Globus pallidus (tissue), 1 donor: ENCODE results near the gene IL18RAP.
A peak's percentile ranks its signal among the peaks of the same experiment; 100 is the strongest.

Experiments used
- DNase-seq: peaks from one replicate; pipeline ENCODE4 v3.0.0-alpha.2; 2015; ENCODE audit warnings: low spot score

The IL18RAP gene

DNA sequence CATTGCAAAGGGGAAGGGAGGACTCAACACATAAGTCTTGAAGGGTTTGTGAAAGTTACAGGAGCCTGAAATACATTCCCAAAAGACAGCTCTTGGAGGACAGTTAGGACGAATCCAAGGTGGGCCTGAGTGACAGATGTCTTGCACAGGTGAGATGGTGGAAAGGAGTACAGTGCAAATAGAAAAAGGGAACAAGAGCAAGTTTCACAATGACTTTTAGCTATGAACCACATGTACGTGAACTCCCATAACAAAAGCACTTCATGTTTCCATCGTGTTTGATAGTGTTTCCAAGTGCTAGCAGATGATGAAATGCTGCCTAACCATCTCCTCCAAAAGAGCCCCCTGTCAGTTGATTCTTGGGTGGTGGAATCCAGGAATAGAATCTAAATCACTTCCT lies 1.8 kb downstream of the IL18RAP start:
- DNase-seq: no peak

DNA sequence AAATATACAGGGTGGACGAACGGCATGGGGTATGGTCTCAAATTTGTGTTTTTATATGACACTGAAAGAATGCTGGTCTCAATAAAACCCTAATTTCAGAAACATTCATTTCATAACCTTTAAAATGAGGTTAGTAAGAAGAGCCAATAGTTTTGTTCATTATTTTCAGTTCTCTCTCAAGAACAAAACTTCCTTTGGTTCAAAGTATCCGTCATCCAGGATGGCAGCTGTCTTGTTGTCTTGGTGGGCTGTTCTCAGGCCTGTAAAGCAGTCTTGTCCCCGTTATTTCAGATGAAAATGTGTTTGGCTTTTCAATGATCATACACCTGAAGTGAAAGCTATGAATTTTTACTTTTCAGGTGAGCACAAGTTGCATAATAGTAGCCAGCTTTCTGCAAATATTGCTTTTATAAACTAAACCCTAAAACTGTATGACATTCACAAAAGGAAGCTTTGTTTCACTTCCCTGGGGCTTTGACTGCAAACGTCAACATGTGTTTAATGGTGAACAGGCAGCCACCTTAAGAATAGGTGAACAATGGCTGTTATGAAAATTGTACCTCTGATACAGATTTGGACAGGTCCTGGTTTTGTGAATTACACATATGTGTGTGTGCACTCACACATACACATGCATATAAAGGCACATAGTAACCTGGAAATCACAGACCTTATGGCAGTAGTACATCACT lies 2.6 kb downstream of the IL18RAP start:
- DNase-seq: no peak

DNA sequence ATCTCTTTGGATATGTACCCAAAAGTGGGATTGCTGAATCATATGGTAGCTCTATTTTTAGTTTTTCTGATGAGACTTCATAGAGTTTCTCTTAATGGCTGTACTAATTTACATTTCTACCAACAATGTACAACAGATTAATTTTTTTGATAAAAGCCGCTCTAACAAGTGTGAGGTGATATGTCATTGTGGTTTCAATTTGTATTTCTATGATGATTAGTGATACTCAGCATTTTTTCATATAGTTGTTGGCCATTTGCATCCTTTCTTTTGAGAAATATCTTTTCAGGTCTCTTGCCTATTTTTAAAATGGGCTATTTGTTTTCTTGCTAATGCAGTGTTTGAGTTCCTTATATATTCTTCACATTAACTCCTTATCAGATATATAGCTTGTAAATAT lies 4.3 kb downstream of the IL18RAP start:
- no peak for DNase-seq

DNA sequence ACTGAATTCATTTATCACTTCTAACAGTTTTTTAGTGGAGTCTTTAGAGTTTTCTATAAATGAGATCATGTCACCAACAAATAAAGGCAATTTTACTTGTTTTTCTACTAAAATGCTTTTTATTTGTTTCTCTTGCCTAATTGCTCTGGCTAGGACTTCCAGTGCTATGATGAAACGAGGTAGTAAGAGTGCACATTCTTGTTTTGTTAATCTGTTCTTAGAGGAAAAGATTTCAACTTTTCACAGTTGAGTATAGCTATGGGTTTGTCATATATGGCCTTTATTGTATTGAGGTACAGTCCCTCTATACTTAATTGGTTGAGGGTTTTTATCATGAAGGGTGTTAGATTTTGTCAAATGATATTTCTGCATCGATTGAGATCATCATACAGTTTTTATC lies 5.6 kb downstream of the IL18RAP start:
- DNase-seq: no peak

DNA sequence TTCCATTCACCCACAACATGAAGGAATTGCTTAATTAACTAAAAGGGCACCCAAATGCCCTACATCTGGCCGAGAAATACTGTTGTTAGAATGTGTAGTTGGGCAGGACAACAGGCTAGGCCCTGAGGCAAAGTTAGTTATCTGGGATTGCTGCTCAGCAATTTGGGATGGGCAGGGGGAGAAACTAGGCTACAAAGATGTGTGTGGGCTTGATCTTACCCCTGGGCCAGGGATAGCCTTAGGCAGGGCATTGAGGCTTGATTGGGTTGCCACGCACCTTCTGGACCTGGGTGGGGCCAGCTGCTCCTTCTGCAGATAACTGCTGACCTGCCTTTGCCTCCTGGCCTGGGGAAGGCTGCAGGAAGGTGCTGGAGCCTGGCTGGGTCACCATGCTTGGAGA lies 9.4 kb downstream of the IL18RAP start:
- no peak for DNase-seq

DNA sequence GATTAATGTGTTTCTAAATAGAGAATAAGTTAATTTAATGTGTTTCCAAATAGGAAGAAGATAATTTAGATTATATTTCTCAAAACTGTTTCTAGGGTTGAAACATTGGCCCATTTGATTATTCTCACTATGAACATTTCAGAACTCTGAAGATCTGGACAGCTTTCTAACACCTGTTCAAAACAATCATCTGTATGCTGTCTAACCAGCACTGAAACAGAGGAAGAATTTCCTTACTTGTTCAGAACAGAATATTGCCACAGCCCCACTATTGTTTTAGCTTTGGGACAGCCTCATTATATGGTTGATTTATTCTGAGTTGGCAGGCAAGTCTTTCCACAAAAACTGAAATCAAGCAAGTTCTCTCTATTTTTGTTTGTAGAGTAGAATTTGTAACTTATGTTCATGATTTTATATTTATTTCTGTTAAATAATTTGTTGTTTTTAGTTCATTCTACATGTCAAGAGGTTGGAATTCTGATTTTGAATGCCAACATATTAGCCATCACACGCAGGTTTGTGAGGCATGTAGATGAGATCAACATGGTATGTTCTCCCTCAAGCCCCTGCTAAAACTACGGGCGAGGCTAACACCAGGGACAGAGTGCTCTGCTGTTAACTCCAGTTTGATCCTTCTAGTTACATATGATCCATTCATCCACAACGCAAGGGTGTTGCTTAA lies 11.2 kb downstream of the IL18RAP start:
- no peak for DNase-seq

DNA sequence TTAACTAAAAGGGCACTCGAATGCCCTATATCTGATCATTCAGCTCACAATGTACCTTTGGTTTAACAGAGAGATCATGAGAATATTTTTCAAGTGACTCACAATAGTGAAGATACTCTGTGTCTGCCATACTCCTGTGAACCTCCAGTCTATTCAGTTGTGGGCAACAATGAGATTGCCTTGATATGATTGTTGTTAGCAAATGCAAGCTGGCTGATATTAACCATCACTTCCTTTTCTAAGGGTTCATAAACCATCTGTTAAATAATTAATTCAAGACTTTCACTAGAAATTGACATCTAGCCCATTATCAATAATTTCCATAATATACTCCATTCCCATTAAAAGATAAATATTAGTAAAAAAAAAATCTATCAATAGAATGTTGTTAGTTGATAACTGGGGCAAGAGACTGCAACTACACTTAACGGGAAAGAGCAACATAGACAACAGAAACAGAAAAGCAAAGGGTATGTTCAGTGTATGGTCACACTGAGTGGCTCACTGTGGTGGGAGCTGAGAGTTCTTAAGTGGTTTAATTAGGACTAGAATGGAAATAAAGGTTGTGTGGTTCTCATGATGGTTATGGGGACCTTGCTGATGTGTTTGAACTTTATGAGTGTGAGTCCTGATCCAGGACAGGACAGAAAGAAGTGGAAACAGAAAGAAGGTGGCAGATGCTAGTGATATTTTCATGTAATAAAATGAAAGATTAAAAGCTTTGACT lies 11.9 kb downstream of the IL18RAP start:
- no peak for DNase-seq

DNA sequence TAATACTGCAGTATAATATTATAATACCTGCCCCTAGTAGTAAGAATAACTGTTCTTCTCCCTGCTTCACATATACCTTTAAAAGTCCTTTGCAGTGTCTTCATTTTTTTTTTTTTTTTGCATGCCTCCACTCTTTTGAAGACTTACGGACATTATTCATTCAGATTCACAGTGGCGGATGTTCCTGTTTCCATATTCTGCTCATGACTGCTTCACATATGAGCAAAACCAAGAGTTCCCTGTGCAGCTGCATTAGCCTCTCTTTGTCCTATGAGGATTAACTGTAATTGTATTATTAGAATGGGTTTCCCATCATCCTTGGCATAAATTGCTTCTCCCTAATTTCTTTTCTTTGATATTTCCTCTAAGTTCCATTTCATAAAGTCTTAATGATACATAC lies 12.8 kb downstream of the IL18RAP start:
- no peak for DNase-seq

DNA sequence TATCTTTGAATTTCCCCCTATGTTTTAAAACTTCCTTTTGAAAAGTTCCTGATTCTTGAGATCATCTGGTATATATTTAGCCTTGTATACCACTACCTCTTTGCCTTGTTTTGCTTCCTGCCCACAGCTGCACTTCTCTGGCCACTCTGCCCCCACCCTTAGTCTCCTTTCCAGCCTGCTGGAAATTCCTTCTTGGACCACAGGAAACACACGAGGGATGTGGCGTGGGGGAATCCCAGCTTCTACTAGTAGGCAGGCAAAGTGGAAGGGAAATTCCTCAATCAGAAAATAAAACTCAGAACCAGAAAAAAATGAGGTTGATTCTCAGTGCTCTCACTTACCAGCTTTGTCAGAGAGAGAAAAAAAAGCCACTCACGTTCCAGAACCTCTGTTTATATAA lies 13.4 kb downstream of the IL18RAP start:
- peak; percentile 16 for DNase-seq

DNA sequence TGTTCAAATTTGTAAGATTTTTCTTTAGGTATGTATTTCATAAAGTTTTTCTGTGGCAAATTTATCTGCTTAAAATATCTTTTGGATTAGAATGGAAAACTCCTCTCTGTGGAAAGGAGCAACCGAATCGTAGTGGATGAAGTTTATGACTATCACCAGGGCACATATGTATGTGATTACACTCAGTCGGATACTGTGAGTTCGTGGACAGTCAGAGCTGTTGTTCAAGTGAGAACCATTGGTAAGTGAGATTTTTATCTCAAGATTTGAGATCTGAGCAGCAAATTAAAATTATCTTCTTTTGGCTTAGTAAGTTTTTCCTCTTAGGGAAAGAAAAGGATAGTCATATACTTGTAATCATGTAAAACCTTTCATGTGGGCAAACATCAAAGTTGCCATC lies 14.2 kb downstream of the IL18RAP start:
- no peak for DNase-seq

DNA sequence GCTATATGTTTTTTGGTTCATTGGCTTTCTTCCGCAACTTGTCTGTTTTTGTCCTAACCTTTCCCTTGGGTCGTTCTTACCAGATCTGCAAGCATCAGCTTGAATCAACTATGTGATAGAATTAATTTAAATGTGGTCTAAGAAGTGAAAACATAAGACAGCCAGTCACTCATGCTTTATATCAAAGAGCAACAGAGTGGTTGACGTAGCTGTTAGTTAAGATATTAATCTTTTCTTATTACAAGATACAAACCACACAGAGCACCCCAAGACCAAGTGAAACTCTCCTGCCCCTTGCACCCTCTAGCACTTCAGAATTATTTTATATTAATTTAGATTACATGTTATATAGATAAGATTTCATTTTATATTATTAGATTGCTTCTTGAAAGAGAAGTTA lies 15.2 kb downstream of the IL18RAP start:
- no peak for DNase-seq

DNA sequence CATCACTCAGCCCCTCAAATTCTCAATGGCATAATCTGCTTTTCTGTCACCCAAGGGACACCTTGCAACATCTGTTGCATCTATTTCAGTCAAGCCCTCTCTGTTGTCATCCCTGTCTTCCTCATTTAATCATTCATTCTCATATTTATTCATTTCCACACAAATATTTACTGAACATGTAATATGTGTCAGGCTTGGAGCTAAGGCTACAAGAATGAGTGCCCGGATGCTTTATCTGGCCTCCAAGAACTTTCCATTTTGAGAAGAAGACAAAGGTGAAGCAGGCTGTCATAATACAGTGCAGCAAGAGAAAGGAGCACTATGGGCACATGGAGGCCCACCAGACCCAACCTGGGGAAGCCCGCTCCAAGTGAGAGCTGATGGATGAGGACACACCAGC lies 15.6 kb downstream of the IL18RAP start:
- no peak for DNase-seq

DNA sequence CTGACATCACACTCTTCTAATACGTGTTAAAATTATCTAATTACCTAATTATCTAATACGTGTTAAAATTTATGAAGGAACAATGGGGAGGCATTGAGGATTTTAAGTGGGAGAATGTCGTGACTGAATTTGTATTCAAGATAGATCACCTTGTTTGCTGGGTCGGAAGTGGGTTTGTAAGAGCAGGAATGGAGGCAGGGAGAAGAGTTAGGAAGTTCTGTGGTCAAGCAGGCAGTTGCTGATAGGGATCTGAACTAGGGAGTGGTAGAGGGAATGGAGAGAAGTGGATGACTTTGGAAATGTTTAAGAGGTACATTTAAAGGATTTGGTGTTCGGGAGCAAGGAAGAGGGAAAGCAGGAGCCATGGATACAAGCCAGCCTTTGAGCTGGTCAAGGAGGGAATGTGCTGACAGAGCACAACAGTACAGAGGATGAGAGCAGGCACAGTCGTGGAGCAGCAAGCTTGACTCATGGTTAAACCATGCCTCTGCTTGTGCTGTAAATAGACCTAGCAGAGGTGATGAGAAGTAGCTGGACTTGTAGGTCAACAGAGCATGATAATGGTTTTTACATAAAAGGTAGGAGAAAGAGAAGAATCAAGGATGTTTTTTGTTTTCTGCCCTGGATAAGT lies 16.2 kb downstream of the IL18RAP start:
- DNase-seq: no peak

DNA sequence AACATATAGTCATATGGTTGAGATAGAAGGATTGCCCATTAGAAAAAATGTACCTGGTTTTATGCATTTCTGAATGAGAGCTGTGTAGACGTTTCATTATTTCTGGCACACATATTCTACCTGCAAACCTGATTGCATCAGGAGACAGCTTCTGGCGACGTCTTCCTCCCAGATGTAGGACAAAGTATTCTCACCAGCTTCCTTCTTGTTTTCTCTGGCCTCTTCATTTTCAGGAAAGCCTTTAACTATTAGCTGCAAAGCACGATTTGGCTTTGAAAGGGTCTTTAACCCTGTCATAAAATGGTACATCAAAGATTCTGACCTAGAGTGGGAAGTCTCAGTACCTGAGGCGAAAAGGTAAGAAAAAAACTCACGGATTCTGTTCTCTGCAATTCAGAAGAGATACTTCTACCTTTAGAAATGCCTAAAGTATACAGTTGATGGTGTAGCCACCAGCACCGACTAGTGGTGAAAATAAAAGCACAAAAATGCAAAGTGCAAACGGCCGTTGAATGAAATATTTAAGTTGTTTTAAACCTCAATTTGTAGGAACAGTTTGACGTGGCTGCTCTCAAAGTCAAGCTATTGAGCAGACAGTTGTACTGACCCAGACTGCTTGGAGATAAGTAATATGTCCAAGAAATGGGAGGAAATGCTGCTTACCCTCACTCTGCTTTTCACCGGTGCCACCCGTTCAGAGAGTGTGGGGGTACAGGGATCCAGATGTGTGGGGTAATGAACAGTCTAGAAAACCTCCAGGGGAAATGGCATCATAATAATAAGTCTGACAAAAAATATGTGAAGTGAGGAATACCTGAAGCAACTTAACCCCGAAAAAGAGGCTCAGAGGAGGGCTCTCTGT lies 20.2 kb downstream of the IL18RAP start:
- peak; percentile 6 for DNase-seq

DNA sequence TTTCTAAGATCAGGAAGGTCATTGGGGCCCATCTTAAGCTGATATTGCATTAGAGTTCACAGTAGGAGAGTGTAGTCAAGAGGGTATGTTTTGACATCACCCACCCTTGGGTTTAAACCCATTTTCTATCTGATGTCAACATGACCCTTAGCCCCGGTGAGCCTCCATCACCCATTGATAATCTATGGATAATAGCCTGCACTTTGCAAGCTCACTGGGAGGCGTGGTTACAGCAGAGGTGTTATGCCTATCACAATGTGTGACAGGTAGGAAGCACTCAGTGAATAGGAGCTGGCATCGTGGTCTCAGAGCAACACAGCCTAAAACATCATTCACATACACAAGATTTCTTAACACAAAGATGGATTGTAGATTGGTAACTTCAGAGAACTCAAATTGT lies 21.3 kb downstream of the IL18RAP start:
- DNase-seq: no peak

DNA sequence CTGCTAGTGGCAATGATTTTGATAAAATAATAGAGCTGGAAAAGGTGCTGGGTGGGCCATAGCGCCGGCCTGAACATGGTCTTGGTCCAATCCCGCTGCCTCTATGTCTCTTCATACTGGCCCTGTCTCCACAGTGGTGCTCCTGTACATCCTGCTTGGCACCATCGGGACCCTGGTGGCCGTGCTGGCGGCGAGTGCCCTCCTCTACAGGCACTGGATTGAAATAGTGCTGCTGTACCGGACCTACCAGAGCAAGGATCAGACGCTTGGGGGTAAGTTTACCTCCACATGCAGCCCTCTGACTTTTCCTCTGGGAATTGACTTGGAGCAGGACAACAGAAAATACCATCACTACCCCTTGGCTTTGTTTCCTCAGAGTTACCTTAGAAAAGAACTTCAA lies 24.0 kb downstream of the IL18RAP start:
- DNase-seq: no peak

DNA sequence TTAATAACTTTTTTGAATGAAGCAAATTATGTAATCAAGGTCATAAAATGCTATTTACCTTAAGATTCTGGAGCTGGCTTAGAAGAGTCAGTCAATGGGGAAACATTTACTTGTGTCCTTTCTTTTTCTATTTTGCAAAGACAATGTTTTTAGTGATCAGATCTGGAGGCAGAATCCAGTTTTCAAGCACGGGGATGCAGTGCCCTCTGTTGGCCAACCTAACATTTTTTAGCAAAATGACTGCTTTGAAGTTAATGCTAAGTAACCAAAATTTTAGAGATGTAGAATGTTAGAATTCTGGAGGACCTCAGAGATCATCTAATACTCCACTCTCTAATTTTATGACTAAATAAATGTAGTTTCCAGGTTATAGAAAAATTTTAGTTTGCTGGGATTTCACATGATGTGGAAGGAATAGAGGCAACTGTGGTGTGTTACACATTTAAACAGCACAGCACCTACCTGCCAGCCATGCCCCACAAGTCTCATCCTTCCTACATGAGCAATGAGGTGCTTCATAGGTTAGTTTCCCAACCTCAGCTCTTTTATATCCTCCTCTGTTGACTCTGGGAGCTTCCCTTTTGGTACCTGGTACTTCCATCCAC lies 26.5 kb downstream of the IL18RAP start:
- DNase-seq: peak; percentile 32

DNA sequence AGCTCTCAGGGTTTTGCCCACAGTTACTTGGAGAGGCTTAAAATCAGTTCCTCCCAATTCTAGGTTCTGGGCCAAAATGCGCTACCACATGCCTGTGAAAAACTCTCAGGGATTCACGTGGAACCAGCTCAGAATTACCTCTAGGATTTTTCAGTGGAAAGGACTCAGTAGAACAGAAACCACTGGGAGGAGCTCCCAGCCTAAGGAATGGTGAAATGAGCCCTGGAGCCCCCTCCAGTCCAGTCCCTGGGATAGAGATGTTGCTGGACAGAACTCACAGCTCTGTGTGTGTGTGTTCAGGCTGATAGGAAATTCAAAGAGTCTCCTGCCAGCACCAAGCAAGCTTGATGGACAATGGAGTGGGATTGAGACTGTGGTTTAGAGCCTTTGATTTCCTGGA lies 29.0 kb downstream of the IL18RAP start:
- no peak for DNase-seq

DNA sequence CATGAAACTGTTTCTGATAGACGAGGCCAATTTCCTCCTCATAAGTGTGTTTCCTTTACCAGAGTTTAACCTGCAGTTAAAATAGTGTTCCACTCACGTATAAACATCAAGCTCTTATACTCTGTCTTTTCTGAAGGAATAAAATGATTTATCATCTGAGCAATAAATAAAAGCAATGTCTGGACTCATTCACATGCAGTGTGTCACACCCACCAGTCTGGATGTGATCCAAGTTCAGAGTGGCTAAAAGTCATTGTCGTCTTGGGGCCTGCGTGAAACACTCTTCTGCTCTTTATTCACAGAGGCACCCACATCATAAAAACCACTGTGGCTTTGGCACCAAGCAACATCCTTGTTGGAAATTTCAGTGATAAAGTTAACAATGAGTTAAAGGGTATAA lies 30.5 kb downstream of the IL18RAP start:
- DNase-seq: no peak

DNA sequence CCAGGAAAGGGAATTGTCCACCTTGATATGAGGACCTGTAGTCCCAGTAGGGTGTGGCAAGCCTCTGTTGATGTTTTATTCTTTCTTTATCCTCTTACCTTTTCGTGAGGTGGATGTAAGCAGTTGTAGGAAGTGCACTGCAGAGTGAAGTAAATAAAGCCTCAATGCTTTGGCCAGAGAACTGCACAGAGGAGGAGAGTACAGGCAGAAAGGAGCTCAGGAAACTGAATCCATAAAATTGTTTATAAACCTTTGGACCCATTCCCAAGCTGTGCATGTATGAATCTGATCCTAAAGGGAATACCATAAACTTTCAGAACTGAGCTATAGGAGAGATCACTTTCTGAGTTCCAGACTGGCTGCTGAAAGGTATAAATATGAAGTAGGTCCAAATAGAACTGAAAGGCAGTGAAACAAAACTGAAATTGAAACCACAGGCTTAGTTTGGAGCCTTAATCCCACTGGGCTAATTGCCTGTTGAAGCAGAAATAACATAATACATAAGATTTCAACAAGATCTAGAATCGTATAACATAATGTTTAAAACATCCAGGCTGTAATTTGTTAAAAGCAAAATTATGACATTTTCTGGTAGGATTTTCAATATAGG lies 32.2 kb downstream of the IL18RAP start:
- no peak for DNase-seq

DNA sequence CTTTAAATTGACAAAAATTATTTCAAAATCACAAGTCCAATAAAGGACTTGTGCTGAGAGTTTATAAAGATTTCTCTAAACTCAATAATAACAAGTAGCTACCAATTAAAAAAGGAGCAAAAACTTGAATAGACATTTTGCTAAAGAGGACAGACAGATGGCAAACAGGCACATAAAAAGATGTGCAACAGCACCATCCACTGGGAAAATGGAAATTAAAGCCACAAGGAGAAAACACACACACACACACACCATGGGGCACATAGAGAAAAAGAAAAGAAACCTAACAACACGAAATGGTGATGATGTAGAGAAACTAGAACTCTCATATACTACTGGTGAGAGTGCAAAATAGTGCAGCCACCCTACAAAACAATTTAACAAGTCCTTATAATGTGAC lies 37.5 kb downstream of the IL18RAP start:
- no peak for DNase-seq
